Right ventricle myocardium superior (tissue), 1 donor: Measurements from ENCODE around the gene FNDC8. TPM values are rescaled to one million over a fixed set of nuclear protein-coding genes. Genes with fewer than 3 reads are reported as not detected.
A peak's percentile ranks its signal among the peaks of the same experiment; 100 is the strongest.

ENCODE experiments used
- ATAC-seq: fragments of 200-7000 bp; cut with Tn5 transposase; one replicate; pipeline ENCODE4 v1.9.1; 2020; ENCODE audit warnings: mild to moderate bottlenecking; ENCODE audit not compliant: poor library complexity
- DNase-seq: peaks from one replicate; pipeline ENCODE4 v3.0.0-alpha.2; 2020
- intact Hi-C: fragments of 100-400 bp; cut with DNase I; formaldehyde crosslinking; loops from one replicate; pipeline ENCODE4 v1.11.2; 2022
- long read RNA-seq: library from polyadenylated mRNA; unstranded; transcript quantifications from one replicate; pipeline ENCODE4 v2.0.0, GENCODE V29; 2021
- total RNA-seq: library from RNA; stranded (reverse); fragmentation: NEBNext Ultra II Directional; extraction: Animal tissue kit (Norgen Biotek cat#: 25700); gene quantifications from one replicate; pipeline ENCODE4 v1.2.1, GENCODE V29; 2021
- donor health status: DM: no; HTN: yes; CAD: no; lungs with severe emphysema.

The FNDC8 gene
- total RNA-seq = not detected
- long read RNA-seq = 0 reads

- intact Hi-C loops = loop anchor here (5.0 kb wide), 1 partner anchor 579 kb away; no protein-coding TSS in a partner anchor
- no peak for ATAC-seq
- peak; percentile 17 for DNase-seq
Measured at GRCh38 chr17:35121315-35121714, at the start of gene FNDC8. Gene FNDC8, plus strand, starts transcription at chr17:35121615. Its CDS starts 79 bp downstream, at chr17:35121694.

GRCh38 chr17:35073183-35073790 is 48.1 kb upstream of the FNDC8 start:
- DNase-seq (no peak), ATAC-seq (no peak)
- intact Hi-C loops = no loop called here

- DNase-seq (no peak), ATAC-seq (no peak)
- intact Hi-C loops = no loop called here
Measured at GRCh38 chr17:35073991-35074627, 47.3 kb upstream of the FNDC8 start.

- ATAC-seq (no peak), DNase-seq (no peak)
- intact Hi-C loops = no loop called here
Measured at GRCh38 chr17:35074711-35075707, 46.4 kb upstream of the FNDC8 start.

- ATAC-seq (no peak), DNase-seq (no peak)
- intact Hi-C loops = no loop called here
Measured at GRCh38 chr17:35076874-35077273, 44.5 kb upstream of the FNDC8 start.

GRCh38 chr17:35079547-35080423 is 41.6 kb upstream of the FNDC8 start:
- intact Hi-C loops = no loop called here
- DNase-seq (no peak), ATAC-seq (no peak)

- no peak for ATAC-seq
- DNase-seq = no peak
- intact Hi-C loops = no loop called here
Measured at GRCh38 chr17:35080536-35080935, 40.9 kb upstream of the FNDC8 start.

- ATAC-seq (no peak), DNase-seq (no peak)
- intact Hi-C loops = no loop called here
Measured at GRCh38 chr17:35081638-35082037, 39.8 kb upstream of the FNDC8 start.

- intact Hi-C loops = no loop called here
- DNase-seq = no peak
- no peak for ATAC-seq
Measured at GRCh38 chr17:35082073-35082657, 39.2 kb upstream of the FNDC8 start.

- no peak for DNase-seq
- intact Hi-C loops = no loop called here
- ATAC-seq = no peak
Measured at GRCh38 chr17:35083071-35083470, 38.3 kb upstream of the FNDC8 start.

- intact Hi-C loops = no loop called here
- DNase-seq (no peak), ATAC-seq (no peak)
Measured at GRCh38 chr17:35084987-35085386, 36.4 kb upstream of the FNDC8 start.

GRCh38 chr17:35086164-35086563 is 35.3 kb upstream of the FNDC8 start:
- DNase-seq = no peak
- ATAC-seq = no peak
- intact Hi-C loops = no loop called here

- intact Hi-C loops = no loop called here
Measured at GRCh38 chr17:35086931-35087573, 34.4 kb upstream of the FNDC8 start.

GRCh38 chr17:35087731-35088355 is 33.6 kb upstream of the FNDC8 start:
- ATAC-seq (no peak), DNase-seq (no peak)
- intact Hi-C loops = no loop called here

More at GRCh38 chr17:35086931-35087573, 34.4 kb upstream of the FNDC8 start:
- ATAC-seq = no peak
- no peak for DNase-seq

GRCh38 chr17:35088356-35088880 is 33.0 kb upstream of the FNDC8 start:
- DNase-seq (peak; percentile 72), ATAC-seq (peak; percentile 69)
- intact Hi-C loops = no loop called here

GRCh38 chr17:35088881-35089585 is 32.4 kb upstream of the FNDC8 start:
- ATAC-seq (peak; percentile 98), DNase-seq (peak; percentile 93)
- intact Hi-C loops = no loop called here
